ENCODE data around the gene PARVB.

Gene PARVB

GRCh38 chr22:44068422-44069191 is 44.5 kb downstream of the PARVB start (continued):
- TF ChIP-seq REST (tag by site-specific recombination; IDR thresholded peaks at IDR 0.05) (no peak), ZNF2 (tag by site-specific recombination; IDR thresholded peaks at IDR 0.05) (no peak), ZNF423 (tag by site-specific recombination; IDR thresholded peaks at IDR 0.05) (no peak), ZNF426 (tag by site-specific recombination; IDR thresholded peaks at IDR 0.05) (no peak), GLIS1 (tag by site-specific recombination; IDR thresholded peaks at IDR 0.05) (no peak), ZNF266 (tag by site-specific recombination; IDR thresholded peaks at IDR 0.05; ENCODE audit: low read depth) (no peak), ZNF747 (tag by site-specific recombination; IDR thresholded peaks at IDR 0.05) (no peak)

- no peaks in the 10 kb centered on the region for H3K36me3 ChIP-seq (ENCODE audit: control insufficient read depth in 2 of 2, insufficient read depth in 1 of 2, low read length in 2 of 2)
- POLR2A ChIA-PET = interaction anchor here (0.6 kb wide), 1 partner anchor 809 kb away, joined by 3 read pairs; no protein-coding TSS in a partner anchor
- CTCF ChIA-PET = interaction anchor here (0.7 to 2.8 kb wide), 3 partner anchors 12 to 38 kb away, joined by 3 to 22 read pairs (median 5); no protein-coding TSS in a partner anchor
- H3K9me3 ChIP-seq (ENCODE audit: control insufficient read depth, insufficient read depth, low read depth, low read length) = no peaks in the 10 kb centered on the region
- H3K4me3 ChIP-seq (ENCODE audit: low read depth, low read length) = no peak overlapping the region
- no peak for TF ChIP-seq ZNF433 (tag by site-specific recombination; IDR thresholded peaks at IDR 0.05; ENCODE audit: low read depth)
- no peak for TF ChIP-seq ZNF624 (tag by site-specific recombination; IDR thresholded peaks at IDR 0.05)
- TF ChIP-seq ZNF544 (tag by site-specific recombination; IDR thresholded peaks at IDR 0.05) = no peak
- TF ChIP-seq ZNF664 (tag by site-specific recombination; IDR thresholded peaks at IDR 0.05) = no peak
- no peaks in the 10 kb centered on the region for H3K4me1 ChIP-seq (ENCODE audit: control insufficient read depth, insufficient read depth, low read length)
- no peak overlapping the region for H3K27ac ChIP-seq (ENCODE audit: extremely low read depth, low read depth, low read length)
Observed at GRCh38 chr22:44070029-44070428, 45.9 kb downstream of the PARVB start.

GRCh38 chr22:44071781-44072326 is 47.8 kb downstream of the PARVB start:
- Histone ChIP-seq H3K4me3 (ENCODE audit: low read depth, low read length) (no peak overlapping the region), H3K9me3 (ENCODE audit: control insufficient read depth, insufficient read depth, low read depth, low read length) (no peaks in the 10 kb centered on the region), H3K27ac (ENCODE audit: extremely low read depth, low read depth, low read length) (no peak overlapping the region), H3K4me1 (ENCODE audit: control insufficient read depth, insufficient read depth, low read length) (no peaks in the 10 kb centered on the region), H3K36me3 (ENCODE audit: control insufficient read depth in 2 of 2, insufficient read depth in 1 of 2, low read length in 2 of 2) (no peaks in the 10 kb centered on the region)
- TF ChIP-seq ZNF704 (tag by site-specific recombination; IDR thresholded peaks at IDR 0.05) = no peak
- TF ChIP-seq KLF10 (tag by site-specific recombination; IDR thresholded peaks at IDR 0.05) = no peak
- TF ChIP-seq KLF9 (tag by site-specific recombination; IDR thresholded peaks at IDR 0.05; ENCODE audit: low read depth) = no peak
- no peak for TF ChIP-seq ZSCAN18 (tag by site-specific recombination; IDR thresholded peaks at IDR 0.05)
- TF ChIP-seq ZNF223 (tag by site-specific recombination; IDR thresholded peaks at IDR 0.05) = no peak
- TF ChIP-seq ZNF350 (tag by site-specific recombination; IDR thresholded peaks at IDR 0.05) = no peak
- TF ChIP-seq ZNF394 (tag by site-specific recombination; IDR thresholded peaks at IDR 0.05; ENCODE audit: borderline replicate concordance) = no peak
- TF ChIP-seq TRIM28 (IDR thresholded peaks at IDR 0.05; ENCODE audit: borderline replicate concordance, low read length) = no peak
- TF ChIP-seq ZNF521 (tag by site-specific recombination; IDR thresholded peaks at IDR 0.05) = no peak
- TF ChIP-seq ZFP69B (tag by site-specific recombination; IDR thresholded peaks at IDR 0.05) = no peak
- no peak for TF ChIP-seq PRDM1 (tag by site-specific recombination; IDR thresholded peaks at IDR 0.05)
- TF ChIP-seq MEIS1 (CRISPR knock-in tag; IDR thresholded peaks at IDR 0.05; ENCODE audit: borderline replicate concordance) = no peak
- no peak for TF ChIP-seq ZNF623 (tag by site-specific recombination; IDR thresholded peaks at IDR 0.05)
- TF ChIP-seq ZNF138 (tag by site-specific recombination; IDR thresholded peaks at IDR 0.05; ENCODE audit: borderline replicate concordance) = no peak
- no peak for TF ChIP-seq ZNF132 (tag by site-specific recombination; IDR thresholded peaks at IDR 0.05; ENCODE audit: borderline replicate concordance)
- CTCF ChIA-PET = interaction anchor here (1.5 to 2.8 kb wide), 2 partner anchors 10 to 78 kb away, joined by 4 to 22 read pairs; no protein-coding TSS in a partner anchor
- POLR2A ChIA-PET = no interaction called here

All from HEK293 (cell line).